Activated T-cell treated with anti-CD3 and anti-CD28 coated beads for 1 hour (primary cell): ENCODE measurements around the gene GRIA1.

ENCODE experiments used
- DNase-seq: peaks from one replicate; pipeline ENCODE4 v3.0.0-alpha.2; 2020; ENCODE audit warnings: low read depth

Gene GRIA1

DNA sequence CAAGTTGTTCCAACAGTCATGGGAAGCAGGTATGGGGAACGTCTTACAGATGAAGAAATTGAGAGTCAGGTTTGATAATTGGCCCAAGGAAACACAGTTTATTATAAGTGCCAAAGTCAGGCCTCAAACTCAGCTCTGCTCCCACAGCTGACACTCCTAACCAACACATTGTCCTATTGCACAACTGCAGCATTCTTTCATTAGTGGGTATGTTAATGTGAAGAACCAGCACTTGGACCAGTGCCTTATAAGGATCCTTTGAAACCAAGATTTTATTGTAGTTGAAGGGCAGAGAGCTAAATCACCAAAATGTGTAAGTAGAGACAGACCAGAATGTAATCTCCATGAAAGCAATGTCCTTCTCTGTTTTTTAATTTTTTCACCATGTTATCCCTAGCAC lies 56.1 kb downstream of the GRIA1 start:
- DNase-seq = no peak

DNA sequence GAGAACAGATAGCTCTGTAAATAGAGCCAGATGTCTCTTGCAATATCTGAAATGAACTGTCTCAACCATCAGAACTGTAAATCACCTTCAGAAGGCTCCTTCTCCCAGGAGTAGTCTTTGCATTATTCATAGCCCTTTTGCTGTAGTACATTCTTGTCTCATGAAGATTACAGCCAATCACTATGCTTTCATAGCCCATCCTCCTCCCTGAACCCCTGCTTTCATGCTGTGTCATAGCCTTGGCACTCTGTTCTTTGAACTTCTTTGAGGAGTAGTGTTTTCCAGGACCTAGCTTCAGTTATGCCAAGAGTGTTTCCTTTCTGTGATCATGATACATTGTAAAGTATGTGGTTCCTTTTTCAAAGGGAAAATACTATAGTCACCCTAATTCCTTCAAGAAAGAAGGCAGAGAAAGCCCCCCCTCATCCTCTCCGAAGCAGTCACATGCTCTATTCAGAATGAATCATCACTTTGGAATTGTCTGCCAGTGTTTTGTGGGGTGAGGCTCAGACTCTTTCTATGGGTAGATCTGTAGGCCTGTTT lies 61.1 kb downstream of the GRIA1 start:
- no peak for DNase-seq

DNA sequence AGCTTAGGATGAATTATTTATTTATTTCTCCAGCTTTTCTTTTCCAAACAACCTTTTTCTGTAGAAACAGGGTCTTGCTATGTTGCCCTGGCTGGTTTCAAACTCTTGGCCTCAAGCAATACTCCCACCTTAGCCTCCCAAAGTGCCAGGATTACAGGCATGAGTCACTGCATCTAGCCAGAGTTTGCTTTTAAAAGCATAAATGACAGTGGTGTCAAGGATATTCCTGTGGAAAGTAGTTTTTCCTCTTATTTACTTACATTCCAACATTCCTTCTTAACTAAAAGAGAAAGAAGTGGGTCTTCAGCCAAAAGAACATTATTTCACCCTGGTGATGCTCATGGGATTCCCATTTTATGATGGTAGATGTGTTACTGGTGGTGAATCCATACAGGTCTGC lies 62.4 kb downstream of the GRIA1 start:
- DNase-seq = no peak

DNA sequence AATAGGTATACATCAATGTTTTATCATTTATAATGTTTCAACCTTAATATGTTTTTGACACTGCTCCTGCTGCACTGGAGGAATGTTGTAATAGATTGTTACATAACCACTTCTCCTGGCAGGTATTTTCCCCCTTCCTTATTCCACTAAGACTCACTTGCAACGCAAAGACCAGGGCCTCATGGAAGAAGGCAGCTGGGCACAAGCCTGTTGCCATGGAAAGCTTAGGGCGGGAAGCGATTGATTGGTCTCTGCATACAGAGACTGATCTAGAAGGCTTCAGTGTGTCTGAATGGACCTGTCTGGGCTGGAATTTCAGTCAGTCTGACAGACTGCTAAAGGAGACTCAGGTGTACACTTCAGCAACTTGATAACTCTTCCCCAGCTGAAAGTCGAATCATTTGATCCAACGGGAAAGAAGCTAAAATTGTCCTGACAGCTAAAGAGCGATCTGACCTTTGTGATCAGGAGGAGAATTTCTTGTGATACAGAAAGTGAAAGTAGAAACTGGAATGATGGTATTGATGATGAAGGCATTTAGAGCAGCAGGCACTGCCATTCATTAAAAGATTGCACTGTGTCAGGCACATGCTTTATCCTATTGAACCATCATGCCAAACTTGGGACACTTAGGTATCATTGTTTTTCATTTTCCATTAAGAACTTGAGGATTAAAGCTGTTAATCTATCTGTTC lies 65.1 kb downstream of the GRIA1 start:
- no peak for DNase-seq

DNA sequence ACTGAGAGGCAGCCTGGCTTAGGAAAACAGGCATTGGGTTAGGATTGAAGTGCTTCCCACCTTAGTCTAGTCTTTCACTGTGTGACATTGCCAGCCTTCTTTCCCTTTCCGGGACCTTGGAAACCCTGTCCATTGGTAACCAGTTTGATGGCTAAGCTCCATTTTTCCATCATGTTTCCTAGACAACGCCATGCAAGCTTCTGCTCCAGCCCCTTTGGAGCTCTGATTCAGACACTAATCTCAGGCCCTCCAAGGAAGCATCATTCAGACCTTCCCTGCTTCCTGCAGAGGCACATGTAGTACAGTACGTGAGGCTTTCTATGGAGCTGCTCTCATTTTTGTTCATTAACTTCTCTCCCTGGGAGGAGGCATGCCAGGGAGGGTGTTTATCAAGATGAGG lies 68.5 kb downstream of the GRIA1 start:
- no peak for DNase-seq

DNA sequence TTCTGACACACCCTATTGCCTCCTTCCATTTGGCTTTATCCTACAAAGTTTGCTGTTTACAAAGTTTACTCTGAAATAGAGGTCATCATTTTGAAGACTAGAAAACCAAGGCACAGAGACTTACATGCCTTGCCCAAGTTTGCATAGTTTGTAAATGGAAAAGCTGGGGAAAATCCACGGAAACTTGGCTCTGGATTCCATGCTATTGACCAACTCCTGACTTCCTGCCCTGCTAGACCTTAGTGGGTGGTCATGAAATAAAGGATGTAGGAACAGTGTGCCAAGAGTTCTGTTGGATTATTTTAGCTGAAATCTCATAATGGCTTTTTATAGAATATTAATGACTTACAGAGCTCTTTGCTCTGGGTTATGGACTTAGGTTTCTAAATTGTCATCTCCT lies 69.5 kb downstream of the GRIA1 start:
- DNase-seq = no peak

DNA sequence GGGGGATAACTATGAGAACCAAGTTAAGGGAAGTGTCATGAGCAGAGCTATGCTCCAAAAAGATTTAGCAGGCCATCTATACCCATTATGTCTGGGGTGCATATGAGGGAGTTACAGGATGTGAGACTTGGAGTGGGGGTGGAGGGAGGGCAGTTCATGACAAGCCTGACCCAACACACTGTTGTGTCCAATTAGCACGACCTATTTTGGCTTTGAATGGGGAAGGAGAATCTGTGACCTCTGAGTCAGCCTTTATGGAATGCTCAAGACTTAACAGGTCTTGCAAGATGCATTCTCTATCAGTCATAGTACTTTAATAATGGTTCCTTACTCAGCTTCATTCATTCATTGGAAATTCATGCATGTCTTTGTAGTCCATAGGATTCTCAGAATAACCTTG lies 71.7 kb downstream of the GRIA1 start:
- no peak for DNase-seq

DNA sequence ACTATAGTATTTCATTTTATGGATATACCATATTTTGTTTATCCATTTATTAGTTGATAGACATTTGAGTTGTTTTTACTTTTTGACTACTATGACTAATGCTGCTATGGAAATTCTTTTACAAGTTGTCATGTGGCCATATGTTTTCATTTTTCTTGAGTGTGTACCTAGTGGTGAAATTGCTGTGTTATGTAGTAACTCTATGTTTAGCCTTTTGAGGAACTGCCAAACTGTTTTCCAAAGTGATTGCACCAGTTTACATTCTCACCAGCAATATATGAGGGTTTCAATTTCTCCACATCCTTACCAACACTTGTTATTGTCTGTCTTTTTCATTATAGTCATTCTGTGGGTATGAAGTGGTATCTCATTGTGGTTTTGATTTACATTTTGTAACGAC lies 75.4 kb downstream of the GRIA1 start:
- no peak for DNase-seq

DNA sequence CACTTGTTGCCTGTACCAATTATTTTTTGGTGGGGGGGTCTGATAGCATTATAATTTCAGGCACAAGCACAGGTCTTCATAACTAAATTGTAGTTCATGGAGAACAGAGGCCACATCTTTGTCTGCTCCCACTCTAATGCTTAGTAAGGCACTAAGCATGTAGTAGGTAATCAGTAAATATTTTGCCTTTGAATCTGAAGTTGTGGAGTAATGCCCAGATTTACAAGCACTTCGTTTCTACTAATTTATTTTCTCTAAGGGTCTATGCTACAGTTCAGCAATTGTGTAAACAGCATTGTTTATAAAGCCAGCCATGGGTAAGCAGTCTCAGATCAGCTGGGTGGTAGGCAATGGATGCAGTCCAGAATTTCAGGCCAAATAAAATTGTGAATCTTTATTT lies 78.6 kb downstream of the GRIA1 start:
- no peak for DNase-seq

DNA sequence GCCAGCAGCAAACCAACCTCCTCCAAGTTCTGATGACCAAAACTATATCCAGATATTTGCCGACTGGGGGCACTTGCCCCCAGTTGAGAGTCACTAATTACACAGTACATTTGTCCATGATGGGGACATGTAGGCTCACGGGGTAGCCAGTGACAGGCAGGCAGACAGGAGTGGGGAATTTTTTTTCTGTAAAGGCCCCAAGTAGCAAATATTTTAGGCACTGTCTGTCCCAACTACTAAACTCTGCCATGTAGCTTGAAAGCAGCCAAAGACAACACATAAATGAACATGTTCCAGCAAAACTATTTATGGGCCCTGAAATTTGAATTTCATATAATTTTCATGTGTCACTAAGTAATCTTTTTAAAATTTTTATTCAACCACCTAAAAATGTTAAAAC lies 80.7 kb downstream of the GRIA1 start:
- no peak for DNase-seq

DNA sequence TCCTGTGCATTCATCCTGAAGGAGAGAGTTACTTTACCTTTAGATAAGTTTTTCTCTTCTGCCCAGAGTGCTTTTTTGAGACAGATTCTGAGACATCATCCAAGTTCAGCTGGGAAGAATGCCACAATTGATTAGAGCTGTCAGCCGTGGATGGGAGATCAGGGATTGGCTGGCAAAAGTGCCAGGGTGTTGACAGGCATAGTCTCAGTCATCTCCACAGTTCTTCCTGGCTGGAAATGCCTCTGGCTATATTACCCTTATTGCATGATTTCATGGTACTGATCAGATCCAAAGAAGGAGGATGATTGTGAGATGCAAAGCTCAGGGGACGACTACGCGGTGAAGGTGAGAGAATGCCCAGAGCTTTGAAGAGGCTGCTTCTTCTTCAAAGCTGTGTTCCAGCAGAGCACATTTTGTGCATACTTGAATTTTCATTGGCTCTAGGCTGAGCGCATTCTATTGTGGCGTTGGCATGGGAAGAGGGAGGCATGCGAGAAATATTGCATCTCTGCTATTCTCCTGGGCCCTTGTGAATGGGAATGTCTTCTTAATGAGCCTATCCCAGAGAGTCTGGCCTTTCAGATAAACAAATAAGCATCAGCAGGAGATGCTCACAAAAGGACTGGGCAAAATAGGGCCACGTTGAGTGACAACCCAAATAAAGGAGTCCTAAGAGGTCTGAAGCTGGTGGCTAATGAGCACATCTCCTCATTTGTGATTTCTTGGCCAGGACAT lies 82.1 kb downstream of the GRIA1 start:
- no peak for DNase-seq

DNA sequence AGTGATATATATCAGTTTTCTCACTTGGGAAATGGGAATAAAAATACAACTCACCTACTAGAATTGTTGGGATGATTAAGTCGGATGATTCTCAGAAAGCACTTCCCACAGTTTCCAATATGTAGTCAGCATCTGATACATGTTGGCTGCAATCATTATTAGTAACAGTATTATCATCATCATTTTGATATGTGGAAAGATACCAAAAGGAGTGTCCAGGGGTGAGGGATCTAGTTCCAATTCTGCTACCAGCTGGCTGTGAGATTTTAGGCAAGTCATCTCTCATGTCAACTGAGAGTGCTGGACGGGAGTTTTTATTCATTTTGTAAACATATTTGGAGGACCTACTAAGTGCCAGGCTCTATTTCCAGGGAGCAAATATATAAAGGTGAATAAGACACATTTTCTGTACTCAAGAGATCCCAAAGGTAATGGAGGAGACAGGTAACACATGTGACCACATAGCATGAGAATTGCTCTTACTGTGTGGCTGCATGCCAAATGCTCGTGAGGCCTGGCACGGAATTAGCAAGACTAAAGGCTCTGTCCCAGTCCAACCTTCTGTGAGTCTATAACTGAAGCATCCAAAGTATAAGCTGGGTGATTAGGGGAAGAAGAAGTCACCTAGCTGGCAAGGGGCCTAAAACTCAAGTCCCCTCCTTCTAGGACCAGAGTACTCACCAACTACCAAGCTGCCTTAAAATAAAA lies 83.0 kb downstream of the GRIA1 start:
- no peak for DNase-seq

DNA sequence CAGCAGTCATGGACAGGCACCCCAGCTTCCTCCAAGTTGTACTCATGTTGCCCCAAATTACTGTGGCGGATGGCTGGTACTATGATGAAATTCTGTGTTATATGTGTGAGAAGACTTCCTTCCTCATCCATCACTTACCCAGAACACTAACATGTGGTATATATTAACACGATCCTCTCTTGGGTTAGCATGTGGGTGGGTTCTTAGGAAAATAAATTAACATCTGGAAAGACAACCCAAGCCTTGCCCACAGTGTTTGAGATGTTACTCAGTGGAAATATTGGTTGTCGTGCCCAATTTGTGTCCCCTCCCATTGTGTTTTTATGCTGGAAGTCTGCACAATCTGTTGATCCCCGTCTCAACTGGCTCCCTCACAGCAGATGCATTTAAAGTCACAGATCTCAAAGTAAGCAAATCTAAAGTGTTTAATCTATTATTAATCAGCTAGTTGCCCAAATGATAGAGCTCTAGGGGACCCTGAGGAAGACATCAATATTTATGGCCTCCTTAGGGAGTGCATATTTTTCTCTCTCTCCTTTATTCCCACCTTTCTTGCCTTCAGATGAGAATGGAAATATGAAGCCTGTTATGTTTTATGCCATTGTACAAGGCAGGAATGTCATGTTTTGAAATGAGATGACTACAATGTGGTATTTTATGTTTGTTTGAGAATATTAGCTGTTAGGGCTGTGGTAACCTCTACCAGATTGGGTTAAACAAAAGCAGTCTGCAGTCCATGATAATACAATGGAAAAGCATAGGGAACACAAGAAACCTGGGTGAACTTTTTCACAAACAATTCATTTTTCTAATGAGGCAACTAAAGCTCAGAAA lies 93.9 kb downstream of the GRIA1 start:
- DNase-seq = no peak

DNA sequence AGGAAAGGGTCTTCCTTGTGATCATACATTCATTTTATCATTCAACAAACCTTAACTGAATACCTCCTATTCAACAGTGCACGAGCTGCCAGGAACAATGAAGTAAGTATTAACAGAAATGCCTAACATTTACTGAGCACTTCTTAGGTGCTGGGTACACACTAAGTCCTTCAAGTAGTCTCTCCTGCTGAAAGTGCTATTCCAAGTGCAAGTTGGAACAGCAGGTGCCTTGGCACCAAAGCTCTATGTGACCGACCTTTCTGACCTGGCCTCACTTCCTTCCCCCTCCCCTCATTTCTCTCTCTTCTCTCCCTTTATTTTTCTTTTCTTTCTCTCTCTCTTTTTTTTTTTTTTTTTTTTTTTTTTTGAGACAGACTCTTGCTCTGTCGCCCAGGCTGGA lies 94.5 kb downstream of the GRIA1 start:
- DNase-seq = no peak

DNA sequence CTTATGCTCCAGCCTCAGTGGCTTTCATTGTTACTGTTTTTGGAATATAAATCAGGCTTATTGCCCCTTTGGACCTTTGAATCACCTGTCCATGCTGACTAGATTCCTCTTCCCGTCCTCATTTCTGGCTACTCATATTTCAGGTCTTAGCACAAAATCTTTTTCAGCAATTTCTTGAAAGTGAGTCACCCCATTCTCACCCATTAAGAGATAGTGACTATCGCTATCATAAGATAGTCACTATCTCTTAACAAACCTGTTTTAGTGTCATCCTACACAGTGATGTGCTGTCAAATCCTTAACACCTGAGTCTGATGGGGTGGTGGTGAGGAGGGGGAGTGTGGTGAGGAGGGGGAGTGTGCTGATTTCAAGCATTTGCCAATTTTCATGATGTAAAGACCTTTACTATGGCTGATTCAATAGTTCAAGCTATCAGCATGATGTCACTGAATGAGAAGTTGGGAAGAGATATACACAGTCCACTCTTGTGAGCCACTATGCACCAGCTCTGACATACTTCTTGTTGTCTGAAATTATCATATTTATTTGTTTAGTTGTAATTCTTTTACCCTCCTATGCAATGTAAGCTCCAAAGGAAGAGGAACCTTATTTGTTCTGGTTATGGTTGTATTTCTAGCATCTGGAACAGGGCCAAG lies 95.3 kb downstream of the GRIA1 start:
- no peak for DNase-seq

DNA sequence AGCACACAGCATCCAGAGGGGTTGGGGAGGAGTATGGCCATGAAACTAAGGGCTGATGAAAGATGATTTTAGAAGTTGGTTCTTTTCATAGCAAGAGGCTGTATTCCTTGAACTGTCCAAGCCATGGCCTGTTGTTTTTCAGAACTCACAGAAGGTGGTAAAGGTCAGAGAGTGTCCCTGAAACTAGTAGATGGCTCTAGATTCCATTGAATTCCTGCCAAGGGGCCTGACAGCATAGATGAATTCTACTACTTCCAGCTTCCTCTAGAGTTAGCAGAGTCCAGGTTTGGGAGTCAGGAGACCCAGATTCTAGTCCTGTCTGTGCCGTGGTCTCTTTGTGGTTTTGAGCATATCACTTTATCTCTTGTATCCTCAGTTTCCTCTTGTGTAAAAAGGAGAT lies 101.6 kb downstream of the GRIA1 start:
- DNase-seq = no peak

DNA sequence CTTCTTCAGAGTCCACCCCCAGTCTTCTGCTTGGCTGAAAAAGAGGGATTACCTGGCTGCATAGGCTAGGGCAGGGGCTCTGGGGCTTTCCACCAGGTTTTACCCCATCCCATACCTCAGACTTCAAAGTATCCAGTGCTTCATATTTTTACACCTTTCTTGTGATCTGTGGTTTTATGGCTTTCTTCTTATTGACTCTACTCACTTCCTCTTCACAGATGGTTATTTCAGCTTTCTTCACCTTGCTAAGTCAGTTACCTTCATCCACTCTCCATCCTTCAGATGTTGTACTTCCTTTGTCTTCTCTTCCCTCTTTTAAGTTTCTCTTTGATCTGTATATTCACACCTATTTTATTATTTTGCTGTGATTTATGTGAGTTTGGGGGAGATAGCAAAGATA lies 104.3 kb downstream of the GRIA1 start:
- DNase-seq = no peak

DNA sequence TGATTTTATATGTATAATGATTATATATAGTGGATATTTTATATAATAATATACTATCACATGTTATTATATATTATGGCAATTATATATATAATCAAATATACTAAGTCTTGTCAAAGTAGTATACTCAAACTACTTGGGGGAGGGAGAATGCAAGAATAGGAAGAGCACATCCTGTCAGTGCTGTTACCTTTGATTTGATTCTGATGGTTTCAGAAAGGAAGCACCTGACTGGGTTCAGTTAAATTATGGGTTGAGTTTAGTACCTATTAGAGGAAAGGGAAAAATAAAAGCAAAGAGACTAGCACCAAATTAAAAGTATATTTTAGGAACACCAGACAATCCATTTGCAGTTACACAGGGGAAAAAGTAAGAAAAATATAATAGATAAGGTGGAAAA lies 107.6 kb downstream of the GRIA1 start:
- no peak for DNase-seq

DNA sequence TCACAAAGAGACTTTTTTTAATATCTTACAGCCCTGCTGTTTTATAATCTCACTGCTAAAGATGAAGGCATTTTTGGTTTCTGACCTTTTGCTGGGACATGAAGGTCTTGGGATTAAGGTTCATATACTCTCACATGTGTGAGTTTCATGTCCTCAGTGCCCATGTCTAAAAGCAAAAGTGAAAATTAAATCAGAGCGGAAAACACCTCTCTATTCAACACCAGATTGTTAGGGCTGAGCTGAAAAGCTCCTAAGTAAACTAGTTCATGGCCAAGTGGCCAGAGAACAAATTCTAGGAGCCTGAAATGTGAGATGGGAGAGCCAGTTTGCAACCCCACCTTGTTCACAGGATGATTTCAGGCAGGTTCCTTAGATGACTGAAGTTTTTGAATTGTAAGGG lies 110.9 kb downstream of the GRIA1 start:
- DNase-seq = no peak

DNA sequence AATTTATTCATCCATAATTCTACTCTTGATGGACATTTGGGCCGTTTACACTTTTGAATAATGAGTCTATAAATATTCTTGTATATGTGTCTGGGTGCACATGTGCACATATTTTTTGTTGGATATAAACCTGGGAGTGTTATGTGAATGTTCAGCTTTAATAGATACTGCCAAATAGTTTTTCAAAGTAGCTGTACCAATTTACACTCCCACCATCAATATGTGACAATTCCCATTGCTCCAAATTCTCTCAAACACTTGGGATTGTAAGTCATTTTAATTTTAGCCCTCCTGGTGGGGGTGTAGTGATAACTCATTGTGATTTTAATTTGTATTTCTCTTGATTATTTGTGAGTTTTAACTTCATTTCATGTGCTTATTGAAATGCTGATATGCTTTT lies 114.9 kb downstream of the GRIA1 start:
- DNase-seq = no peak

DNA sequence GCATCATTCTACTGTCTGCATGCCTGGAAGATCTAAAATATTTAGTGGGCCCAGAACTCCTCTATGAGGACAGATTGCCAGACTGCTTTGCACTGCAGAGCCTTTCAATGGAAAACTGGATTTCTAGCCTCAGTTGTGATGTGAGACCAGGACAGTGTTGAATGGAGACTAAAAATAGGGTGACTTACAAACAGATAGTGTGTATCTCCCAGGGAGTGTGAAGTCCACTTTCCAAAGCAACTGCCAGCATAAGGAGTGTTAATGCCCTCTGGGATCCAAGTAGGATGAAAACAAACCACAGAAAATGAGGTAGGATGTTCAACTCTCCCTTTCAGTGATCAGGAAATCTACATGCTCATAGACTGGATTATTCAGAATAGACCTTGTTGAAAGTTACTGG lies 119.5 kb downstream of the GRIA1 start:
- no peak for DNase-seq

DNA sequence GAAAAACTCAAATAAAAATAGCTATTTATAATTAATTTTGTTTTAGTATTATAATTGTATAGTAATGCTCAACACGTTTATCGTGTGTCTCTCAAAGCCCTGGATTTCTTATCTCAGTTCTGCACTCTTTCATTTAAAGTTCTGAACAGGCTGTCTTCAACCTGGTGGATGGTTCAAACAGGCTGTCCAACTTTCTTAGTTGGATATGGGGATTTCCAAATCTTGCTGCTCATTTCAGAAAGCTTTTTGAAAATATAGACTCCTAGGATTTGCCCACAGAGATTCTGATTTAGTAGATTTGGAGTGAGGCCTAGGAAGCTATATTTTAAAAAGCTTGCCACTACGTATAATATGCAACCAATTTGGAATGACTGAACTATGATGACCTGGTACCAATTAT lies 120.3 kb downstream of the GRIA1 start:
- no peak for DNase-seq
